ENCODE measurements around the gene KLHL29. TPM values are rescaled to one million over a fixed set of nuclear protein-coding genes. Genes with fewer than 3 reads are reported as not detected.

Gene KLHL29
- total and polyA plus RNA-seq, 2 experiments from 2014 or later: 1.5 to 6.5 TPM

DNA sequence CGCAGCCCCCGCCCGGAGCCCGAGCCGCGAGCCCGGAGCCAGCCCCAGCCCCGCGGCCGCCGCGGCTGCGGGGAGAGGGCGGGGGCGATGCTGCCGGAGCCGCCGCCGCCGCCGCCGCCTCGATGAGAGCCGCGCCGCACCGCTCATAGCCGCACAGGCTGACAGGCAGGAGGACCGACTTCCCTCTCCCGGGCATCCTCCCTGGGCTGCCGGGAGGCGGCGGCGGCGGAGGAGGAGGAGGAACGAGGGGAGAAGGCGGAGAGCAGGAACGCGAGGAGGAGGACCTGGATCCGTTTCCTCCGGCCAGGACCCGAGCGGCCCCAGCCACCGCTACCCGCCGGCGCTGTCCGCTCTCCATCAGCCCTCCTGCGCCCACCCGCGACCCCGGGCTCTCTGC is 370 bp downstream of the KLHL29 start:
- no peak for TF ChIP-seq ZNF114 (CRISPR knock-in tag; IDR thresholded peaks at IDR 0.05)
- no peak for TF ChIP-seq CREB1 (CRISPR knock-in tag; IDR thresholded peaks at IDR 0.05; ENCODE audit: low read depth)
- no peak for TF ChIP-seq EZH2phosphoT487 (IDR thresholded peaks at IDR 0.05; ENCODE audit: unreplicated experiment)
- TF ChIP-seq, protein P1, sequence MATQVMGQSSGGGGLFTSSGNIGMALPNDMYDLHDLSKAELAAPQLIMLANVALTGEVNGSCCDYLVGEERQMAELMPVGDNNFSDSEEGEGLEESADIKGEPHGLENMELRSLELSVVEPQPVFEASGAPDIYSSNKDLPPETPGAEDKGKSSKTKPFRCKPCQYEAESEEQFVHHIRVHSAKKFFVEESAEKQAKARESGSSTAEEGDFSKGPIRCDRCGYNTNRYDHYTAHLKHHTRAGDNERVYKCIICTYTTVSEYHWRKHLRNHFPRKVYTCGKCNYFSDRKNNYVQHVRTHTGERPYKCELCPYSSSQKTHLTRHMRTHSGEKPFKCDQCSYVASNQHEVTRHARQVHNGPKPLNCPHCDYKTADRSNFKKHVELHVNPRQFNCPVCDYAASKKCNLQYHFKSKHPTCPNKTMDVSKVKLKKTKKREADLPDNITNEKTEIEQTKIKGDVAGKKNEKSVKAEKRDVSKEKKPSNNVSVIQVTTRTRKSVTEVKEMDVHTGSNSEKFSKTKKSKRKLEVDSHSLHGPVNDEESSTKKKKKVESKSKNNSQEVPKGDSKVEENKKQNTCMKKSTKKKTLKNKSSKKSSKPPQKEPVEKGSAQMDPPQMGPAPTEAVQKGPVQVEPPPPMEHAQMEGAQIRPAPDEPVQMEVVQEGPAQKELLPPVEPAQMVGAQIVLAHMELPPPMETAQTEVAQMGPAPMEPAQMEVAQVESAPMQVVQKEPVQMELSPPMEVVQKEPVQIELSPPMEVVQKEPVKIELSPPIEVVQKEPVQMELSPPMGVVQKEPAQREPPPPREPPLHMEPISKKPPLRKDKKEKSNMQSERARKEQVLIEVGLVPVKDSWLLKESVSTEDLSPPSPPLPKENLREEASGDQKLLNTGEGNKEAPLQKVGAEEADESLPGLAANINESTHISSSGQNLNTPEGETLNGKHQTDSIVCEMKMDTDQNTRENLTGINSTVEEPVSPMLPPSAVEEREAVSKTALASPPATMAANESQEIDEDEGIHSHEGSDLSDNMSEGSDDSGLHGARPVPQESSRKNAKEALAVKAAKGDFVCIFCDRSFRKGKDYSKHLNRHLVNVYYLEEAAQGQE (IDR thresholded peaks at IDR 0.05; ENCODE audit: unreplicated experiment): no peak
- no peak for TF ChIP-seq EZH2 (IDR thresholded peaks at IDR 0.05; ENCODE audit: low read depth, unreplicated experiment)
- no peak for TF ChIP-seq ZNF331 (CRISPR knock-in tag; IDR thresholded peaks at IDR 0.05; ENCODE audit: low read depth)
- TF ChIP-seq, protein P2, sequence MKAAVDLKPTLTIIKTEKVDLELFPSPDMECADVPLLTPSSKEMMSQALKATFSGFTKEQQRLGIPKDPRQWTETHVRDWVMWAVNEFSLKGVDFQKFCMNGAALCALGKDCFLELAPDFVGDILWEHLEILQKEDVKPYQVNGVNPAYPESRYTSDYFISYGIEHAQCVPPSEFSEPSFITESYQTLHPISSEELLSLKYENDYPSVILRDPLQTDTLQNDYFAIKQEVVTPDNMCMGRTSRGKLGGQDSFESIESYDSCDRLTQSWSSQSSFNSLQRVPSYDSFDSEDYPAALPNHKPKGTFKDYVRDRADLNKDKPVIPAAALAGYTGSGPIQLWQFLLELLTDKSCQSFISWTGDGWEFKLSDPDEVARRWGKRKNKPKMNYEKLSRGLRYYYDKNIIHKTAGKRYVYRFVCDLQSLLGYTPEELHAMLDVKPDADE (IDR thresholded peaks at IDR 0.05): no peak
- TF ChIP-seq STAT1 (IDR thresholded peaks at IDR 0.05; ENCODE audit: unreplicated experiment): no peak
- no peak for TF ChIP-seq NANOG (IDR thresholded peaks at IDR 0.05; ENCODE audit: borderline replicate concordance)
- TF ChIP-seq, protein P3, sequence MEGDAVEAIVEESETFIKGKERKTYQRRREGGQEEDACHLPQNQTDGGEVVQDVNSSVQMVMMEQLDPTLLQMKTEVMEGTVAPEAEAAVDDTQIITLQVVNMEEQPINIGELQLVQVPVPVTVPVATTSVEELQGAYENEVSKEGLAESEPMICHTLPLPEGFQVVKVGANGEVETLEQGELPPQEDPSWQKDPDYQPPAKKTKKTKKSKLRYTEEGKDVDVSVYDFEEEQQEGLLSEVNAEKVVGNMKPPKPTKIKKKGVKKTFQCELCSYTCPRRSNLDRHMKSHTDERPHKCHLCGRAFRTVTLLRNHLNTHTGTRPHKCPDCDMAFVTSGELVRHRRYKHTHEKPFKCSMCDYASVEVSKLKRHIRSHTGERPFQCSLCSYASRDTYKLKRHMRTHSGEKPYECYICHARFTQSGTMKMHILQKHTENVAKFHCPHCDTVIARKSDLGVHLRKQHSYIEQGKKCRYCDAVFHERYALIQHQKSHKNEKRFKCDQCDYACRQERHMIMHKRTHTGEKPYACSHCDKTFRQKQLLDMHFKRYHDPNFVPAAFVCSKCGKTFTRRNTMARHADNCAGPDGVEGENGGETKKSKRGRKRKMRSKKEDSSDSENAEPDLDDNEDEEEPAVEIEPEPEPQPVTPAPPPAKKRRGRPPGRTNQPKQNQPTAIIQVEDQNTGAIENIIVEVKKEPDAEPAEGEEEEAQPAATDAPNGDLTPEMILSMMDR (conservative IDR thresholded peaks at IDR 0.05; ENCODE audit: low read depth in 2 of 2): no peak
- Histone ChIP-seq H4K20me1 (replicated peaks; ENCODE audit: insufficient read depth) (peaks cover 10% of the 10 kb centered on the region), H3K27me3 (ENCODE audit: insufficient read depth) (peaks cover 75% of the 10 kb centered on the region), H3K9me2 (ENCODE audit: insufficient read depth) (no peaks in the 10 kb centered on the region), H3K4me2 (peak overlapping the region; percentile 97; the same call in 1 of the 2 replicates), H3K27ac (ENCODE audit: low read depth) (no peak overlapping the region), H3F3A (replicated peaks; ENCODE audit: low read depth) (no peaks in the 10 kb centered on the region), H3K36me3 (ENCODE audit: insufficient read depth) (no peaks in the 10 kb centered on the region), H2AFZ (no peak overlapping the region), H3K4me1 (ENCODE audit: insufficient read depth) (peaks cover 14% of the 10 kb centered on the region; the same call in 1 of the 2 replicates), H3K79me2 (replicated peaks; ENCODE audit: insufficient read depth) (no peaks in the 10 kb centered on the region), H3K4me3 (peak overlapping the region; percentile 71)
- no peaks in the 10 kb centered on the region for H3K9me3 Mint-ChIP-seq
- peak overlapping the region; percentile 58; the same call in 2 of the 3 replicates for H3K4me3 Mint-ChIP-seq
- no peaks in the 10 kb centered on the region; the same call in 2 of the 3 replicates for H3K36me3 Mint-ChIP-seq (ENCODE audit: low read depth)
- no peak overlapping the region for H3K27ac Mint-ChIP-seq
- ATAC-seq: peak; percentile 12
- H3K4me1 Mint-ChIP-seq: peaks cover 25% of the 10 kb centered on the region
- peaks cover 48% of the 10 kb centered on the region for H3K27me3 Mint-ChIP-seq (ENCODE audit: insufficient read depth, low read depth, poor library complexity)
- DNase-seq (ENCODE audit: low spot score): peak; percentile 59
